Stimulated activated CD4-positive, alpha-beta T cell treated with anti-CD3 and anti-CD28 coated beads, Interleukin-12 subunit alpha, Interleukin-12 subunit beta, amount 100 ng/mL, for 48 hours (primary cell): ENCODE results near the gene PIGZ.

ENCODE experiments used
- DNase-seq, 3 donors: peaks; one replicate each; pipeline ENCODE4 v3.0.0-alpha.2; 2020; ENCODE audit warnings: low read depth in 2 of 3, low spot score in 1 of 3

The PIGZ gene

GRCh38 chr3:196983186-196983585 lies 14.6 kb upstream of the PIGZ start:
- no peak for DNase-seq

- no peak for DNase-seq
Measured at GRCh38 chr3:196981657-196982056, 13.0 kb upstream of the PIGZ start.

GRCh38 chr3:196979545-196979944 lies 10.9 kb upstream of the PIGZ start:
- DNase-seq: no peak

GRCh38 chr3:196976941-196977340 lies 8.3 kb upstream of the PIGZ start:
- no peak for DNase-seq

DNA sequence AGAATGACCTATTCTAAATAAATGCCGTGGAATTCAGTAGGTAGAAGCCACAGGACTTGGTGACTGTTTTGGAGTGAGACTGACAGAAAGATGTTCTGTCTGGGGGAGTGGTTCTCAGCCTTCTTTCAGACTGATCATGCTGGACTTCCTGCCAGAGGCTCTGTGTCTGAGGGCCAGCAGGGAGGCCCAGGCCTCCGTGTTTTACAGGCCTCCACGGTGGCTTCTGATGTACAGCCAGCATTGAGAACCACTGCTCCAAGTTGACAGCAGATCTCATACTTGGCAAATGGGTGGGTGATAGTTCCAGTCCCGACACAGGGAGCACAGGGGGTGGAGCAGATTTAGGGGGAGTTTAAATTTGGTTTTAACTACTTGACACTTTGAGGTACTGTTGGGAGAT lies 6.7 kb upstream of the PIGZ start:
- DNase-seq: no peak

DNA sequence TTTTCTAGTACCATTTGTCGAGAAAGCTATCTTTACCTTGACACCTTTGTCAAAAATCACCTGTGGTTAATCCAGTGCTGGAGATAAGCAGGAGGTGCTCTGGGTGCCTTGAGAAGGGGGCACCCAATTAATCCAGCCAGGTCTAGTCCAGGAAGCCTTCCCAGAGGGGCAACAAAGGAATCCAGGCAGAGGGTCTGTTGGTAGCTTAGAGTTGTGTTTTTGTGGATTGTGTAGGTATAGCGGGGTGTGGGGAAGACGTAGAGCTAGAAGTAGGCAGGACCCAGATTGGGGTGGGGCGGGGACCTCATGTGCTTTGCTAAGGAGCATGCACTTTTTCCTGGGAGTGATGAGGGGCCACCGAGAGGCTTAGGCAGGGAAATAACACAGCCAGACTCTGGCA lies 6.0 kb upstream of the PIGZ start:
- DNase-seq: no peak

DNA sequence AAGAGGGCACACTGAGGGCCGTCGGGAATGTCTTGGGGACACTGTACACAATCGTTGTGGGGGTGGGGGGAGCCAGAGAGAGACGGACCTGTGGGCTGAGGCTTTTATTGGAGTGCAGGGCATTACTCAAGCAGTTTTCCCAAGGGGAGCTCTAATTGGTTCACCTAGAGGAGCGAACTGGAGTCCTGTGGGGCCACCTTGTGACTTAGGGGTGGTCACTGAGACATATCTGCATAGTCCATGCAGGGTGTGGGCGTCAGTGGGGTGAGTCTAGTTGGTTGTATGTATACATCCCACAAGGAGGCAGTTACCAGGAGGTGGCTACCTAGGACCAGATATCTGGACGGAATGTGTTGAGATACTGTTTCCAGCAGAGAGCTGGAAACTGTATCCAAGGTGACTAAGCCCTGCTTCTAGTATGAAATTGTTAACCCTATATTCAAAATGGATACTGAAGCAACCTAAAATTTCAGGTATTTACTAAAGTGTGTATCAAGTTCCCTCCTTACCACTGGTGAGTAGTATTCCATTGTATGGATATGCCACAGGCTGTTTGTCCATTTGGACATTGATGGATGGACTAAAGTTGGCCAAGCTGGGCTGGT lies 2.6 kb upstream of the PIGZ start:
- DNase-seq: no peak

DNA sequence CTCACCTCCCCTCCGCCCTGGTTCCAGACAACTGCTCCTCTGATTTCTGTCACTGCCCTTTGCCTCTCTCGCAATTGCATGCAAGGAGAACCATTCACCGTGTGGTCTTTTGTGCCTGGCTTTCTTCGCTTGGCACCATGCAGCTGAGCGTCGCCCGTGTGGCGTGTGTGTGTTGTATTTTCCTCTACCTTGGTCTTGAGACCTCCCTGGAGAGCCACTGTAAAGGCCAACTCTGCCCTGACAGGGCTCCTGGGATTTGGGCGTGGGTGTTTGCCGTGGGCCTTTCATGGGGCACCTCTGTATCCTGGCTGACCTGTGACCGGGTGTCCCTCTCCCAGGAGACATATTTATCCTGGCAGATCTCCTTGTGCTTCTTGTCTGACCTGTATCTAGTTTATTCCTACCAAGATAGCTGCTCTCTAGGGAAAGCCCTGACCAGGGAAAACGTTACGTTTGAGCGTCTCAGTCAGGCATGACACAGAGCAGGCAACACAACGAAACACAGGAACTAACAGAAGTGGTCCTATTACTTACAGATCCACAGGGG lies 2.0 kb upstream of the PIGZ start:
- DNase-seq: no peak

GRCh38 chr3:196969660-196970546 lies 1.3 kb upstream of the PIGZ start:
- DNase-seq: peak; percentile 18 to 58 (median 49)

DNA sequence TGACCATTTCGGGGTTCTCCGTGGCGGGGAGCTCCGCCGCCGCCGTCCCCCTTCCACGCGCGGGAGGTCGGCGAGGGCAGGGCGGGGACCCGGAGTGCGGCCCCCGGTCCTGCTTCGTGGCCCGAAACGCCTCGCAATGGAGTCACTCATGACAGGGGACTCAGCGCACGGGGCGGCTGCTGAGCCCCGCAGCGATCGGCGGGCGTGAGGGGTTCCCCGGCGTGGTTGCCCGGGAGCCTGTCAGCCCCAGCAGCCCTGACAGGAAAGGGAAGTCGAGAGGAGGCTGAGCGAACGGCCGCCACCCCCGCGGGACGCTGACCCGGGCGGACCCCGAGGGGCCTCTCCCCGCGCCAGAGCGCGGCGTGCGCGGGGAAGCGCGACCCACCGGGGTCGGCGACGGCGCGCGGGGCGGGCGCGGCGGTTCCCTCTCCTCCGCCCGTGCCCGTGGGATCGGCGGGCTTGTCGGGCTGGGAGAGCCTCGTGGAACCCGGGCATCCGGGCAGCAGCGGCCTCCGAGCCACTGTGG lies 564 bp upstream of the PIGZ start:
- DNase-seq: peak in 2 of 3 donors; percentile 20 to 46

DNA sequence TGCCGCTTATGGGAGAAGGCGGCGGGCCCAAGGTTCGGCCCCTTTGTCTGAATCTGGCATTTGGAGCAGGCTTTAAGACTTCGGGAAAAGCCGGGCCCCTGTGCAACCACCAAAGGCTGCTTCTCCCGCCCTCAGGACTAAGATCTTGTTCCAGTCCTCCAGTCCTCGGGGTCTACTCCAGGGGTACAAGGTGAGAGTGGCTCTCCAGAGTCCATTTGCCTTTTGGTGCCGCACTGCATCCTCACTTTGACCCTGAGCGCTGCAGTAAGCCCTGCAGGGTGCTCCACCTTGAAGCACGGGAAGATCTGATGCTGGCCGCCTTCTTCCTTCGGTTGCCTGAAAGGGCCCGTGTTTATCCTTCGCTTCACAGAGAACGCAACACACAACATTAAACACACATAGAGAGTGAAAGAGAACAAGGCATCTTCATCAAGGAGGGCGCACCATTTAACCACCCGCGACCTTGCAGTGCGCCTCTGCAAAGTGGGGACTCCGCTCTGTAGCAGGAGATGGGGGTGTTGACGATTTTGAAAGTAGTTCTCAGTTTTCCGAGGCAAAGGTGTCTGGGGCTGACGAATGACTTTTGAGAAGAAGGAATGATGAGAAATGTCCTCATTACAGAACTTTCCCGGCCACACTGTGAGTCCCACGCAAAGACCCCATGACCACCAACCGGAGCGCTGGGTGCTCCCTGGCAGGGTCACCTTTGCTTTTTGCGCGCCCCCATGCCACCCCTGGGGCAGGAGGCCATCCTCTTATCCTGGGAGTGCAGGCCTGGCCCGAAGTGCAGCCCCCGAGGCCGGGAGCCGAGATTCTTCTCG lies 1.0 kb downstream of the PIGZ start:
- no peak for DNase-seq

DNA sequence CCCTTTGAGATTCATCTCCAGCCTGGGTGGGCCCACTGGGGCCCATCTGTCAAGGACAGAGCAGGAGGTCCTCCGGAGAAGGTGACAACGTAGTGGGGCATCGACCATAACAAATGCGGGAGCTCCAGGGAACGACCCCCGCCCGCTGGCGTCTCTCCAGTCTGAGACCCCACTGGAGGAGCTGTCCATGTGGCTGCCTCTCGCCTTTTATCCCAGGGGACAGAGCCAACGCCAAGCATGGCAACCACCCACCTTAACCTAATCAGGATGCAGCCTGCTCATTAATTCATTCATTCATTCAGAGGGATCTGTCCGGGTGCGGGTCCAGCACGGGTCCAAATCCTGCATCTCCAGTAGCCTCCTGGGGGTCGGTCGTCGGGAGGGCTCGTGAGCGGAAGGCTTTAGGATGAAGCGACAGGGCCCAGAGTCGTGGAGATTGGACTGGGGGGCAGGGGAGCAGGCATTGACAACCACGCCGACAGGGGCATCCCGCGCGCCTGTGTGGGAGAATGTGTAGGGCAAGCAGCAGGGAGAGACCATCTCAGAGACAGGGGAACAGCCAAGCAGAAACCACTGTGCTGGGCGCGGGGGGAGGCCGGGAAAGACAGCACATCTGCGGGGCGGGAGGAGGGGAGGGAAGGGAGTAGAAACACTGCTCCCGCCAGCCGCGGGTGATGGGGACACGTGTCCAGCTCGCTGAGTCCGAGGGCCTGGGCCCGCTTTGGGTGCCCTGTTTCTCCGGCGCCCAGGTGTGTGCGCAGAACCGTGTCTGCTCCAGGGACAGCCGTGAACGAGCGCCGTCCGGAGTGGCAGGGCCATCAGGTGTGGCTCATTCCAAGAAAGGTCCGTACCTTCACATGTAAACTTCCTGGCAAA lies 1.9 kb downstream of the PIGZ start:
- no peak for DNase-seq

- no peak for DNase-seq
Measured at GRCh38 chr3:196965804-196966173, 2.8 kb downstream of the PIGZ start.

DNA sequence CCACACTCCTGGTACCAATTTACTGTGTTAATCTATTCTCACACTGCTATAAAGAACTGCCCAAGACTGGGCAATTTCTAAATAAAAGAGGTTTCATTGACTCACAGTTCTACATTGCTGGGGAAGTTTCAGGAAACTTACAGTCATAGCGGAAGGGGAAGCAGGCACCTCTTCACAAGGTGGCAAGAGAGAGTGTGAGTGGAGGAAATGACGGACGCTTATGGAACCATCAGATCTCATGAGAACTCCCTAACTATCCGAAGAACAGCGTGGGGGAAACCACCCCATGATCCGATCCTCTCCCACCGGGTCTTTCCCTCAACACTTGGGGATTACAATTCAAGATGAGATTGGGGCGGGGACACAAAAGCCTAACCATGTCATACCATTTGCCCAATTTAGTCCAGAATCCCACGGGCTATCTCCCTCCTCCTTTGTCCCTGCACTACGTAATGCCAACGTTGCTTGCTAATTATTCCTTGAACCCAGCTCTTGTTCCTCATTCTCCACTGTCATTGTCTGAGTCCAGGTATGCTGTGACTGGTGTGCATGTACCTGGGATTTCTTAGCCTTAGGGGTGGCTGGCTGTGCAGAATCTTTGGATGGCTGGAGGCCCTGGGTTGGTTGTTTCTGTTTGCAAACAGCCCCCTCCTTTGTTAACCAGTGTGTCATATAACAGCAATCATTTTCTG lies 3.4 kb downstream of the PIGZ start:
- DNase-seq: no peak

- DNase-seq: no peak
Measured at GRCh38 chr3:196963631-196963953, 5.0 kb downstream of the PIGZ start.

DNA sequence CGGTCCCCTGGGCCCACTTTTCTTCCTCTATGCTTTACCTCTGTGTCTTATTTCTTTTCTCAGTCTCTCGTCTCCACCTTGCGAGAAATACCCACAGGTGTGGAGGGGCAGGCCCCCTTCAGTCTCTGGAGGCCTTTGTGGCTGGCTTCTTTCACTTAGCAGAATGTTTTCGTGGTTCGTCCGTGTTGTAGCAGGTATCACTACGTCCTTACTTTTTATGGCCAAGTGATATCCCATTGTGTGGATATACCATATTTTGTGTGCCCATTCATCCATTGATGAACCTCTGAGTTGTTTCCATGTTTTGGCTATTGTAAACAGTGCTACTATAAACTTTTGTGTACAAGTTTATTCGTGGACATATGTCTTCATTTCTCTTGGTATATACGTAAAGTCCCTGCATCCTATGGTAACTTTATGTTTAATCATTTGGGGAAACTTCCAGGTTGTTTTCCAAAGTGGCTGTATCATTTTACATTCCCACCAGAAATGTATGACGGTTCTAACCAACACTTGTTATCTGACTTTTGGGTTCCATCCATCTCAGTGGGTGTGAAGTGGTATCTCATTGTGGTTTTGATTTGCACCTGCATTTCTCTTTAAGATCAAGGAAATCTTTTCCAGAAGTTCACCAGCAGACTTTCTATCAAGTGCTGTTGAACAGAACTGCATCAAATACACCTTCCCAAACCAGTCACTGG lies 5.6 kb downstream of the PIGZ start:
- no peak for DNase-seq

GRCh38 chr3:196962108-196962929 lies 6.3 kb downstream of the PIGZ start:
- no peak for DNase-seq

DNA sequence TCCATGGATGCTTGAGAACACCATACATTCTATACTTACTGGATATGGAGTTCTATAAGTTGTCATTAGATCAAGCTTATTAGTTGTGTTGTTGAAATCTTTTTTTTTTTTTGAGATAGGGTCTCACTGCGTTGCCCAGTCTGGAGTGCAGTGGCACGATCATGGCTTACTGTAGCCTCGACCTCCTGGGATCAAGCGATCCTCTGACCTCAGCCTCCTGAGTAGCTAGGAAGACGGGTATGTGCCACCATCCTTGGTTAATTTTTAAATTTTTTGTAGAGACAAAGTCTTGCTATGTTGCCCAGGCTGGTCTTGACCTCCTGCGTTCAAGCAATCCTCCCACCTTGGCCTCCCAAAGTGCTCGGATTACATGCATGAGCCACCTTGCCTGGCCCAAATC lies 13.8 kb downstream of the PIGZ start:
- DNase-seq: no peak

DNA sequence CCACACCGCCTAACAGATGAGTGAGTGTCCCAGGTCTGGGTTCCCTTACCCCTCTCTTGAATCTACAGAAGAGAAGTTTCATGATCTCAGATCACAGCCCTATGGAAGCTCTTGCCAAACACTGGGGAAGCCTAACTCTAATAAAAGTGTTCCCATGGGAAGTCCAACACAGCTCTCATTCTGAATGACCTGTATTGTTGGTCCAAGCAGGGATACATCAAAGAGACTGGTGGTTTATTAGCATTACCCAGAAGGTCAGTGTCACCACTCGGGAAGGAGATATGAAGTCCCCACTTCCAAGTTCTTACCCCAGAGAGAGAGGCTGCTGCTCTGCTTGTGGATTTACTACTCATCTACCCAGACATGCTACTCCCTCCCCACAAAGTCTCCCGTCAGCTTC lies 17.3 kb downstream of the PIGZ start:
- DNase-seq: no peak
